Stimulated activated CD8-positive, alpha-beta memory T cell treated with anti-CD3 and anti-CD28 coated beads, Interleukin-4, amount 100 ng/mL, for 48 hours (primary cell): ENCODE data around the gene STXBP1.

Experiments
- DNase-seq: peaks from one replicate; pipeline ENCODE4 v3.0.0-alpha.2; 2020

Gene STXBP1

GRCh38 chr9:127660886-127661741 is 49.0 kb downstream of the STXBP1 start:
- no peak for DNase-seq

GRCh38 chr9:127662617-127663016 is 50.5 kb downstream of the STXBP1 start:
- DNase-seq, result no peak

GRCh38 chr9:127664324-127664677 is 52.2 kb downstream of the STXBP1 start:
- no peak for DNase-seq

GRCh38 chr9:127664678-127665507 is 52.8 kb downstream of the STXBP1 start:
- no peak for DNase-seq

- DNase-seq, result no peak
Observed at GRCh38 chr9:127667127-127667844, 55.2 kb downstream of the STXBP1 start.

- no peak for DNase-seq
Observed at GRCh38 chr9:127667906-127668305, 55.8 kb downstream of the STXBP1 start.

- no peak for DNase-seq
Observed at GRCh38 chr9:127673234-127673633, 61.2 kb downstream of the STXBP1 start.

GRCh38 chr9:127676638-127677037 is 64.6 kb downstream of the STXBP1 start:
- DNase-seq, result no peak

GRCh38 chr9:127679506-127679905 is 67.4 kb downstream of the STXBP1 start:
- no peak for DNase-seq

GRCh38 chr9:127680226-127680625 is 68.1 kb downstream of the STXBP1 start:
- DNase-seq, result no peak

- no peak for DNase-seq
Observed at GRCh38 chr9:127680846-127681245, 68.8 kb downstream of the STXBP1 start.

- DNase-seq, result no peak
Observed at GRCh38 chr9:127682351-127683136, 70.5 kb downstream of the STXBP1 start.

GRCh38 chr9:127683723-127684122 is 71.6 kb downstream of the STXBP1 start:
- DNase-seq, result no peak

GRCh38 chr9:127684576-127684975 is 72.5 kb downstream of the STXBP1 start:
- no peak for DNase-seq

- no peak for DNase-seq
Observed at GRCh38 chr9:127686461-127687393, 74.7 kb downstream of the STXBP1 start.

- DNase-seq, result no peak
Observed at GRCh38 chr9:127689329-127690000, 77.4 kb downstream of the STXBP1 start.

GRCh38 chr9:127690735-127691134 is 78.7 kb downstream of the STXBP1 start:
- no peak for DNase-seq

- DNase-seq, result no peak
Observed at GRCh38 chr9:127692071-127692470, 80.0 kb downstream of the STXBP1 start.

- no peak for DNase-seq
Observed at GRCh38 chr9:127693143-127693542, 81.1 kb downstream of the STXBP1 start.

GRCh38 chr9:127693697-127694096 is 81.6 kb downstream of the STXBP1 start:
- no peak for DNase-seq
